ENCODE results near the gene MTX1. TPM values are rescaled to one million over a fixed set of nuclear protein-coding genes. Genes with fewer than 3 reads are reported as not detected.
A peak's percentile ranks its signal among the peaks of the same experiment; 100 is the strongest.

Gene MTX1
- total RNA-seq, 1 experiment from 2014 or later, result 69.1 TPM

- ChIA-PET RAD21 (ENCODE audit: low non-redundant PET in 1 of 2, low total read pairs in 2 of 2, uncharacterized antibody in 2 of 2, unreplicated experiment in 2 of 2) (interaction anchor here (1.2 to 2.0 kb wide), 3 partner anchors 11 to 73 kb away, joined by 3 to 9 read pairs (median 4); partner anchors contain the start of gene SCAMP3 (in 1 of the 2)), POLR2A (interaction anchor here (0.8 to 1.2 kb wide), 3 partner anchors 11 to 74 kb away, joined by 3 read pairs; partner anchors contain the start of genes CLK2 and SCAMP3), CTCF (interaction anchor here (0.6 to 4.1 kb wide), 29 partner anchors 9 to 400 kb away, joined by 3 to 44 read pairs (median 5); partner anchors contain the start of genes CLK2, FDPS, HCN3 and KRTCAP2)
- H3K27me3 ChIP-seq (ENCODE audit: insufficient read depth, low read length), result no peaks in the 10 kb centered on the region
- peak overlapping the region; percentile 23 for H3K27ac ChIP-seq (ENCODE audit: low read depth, low read length)
- DNase-seq (ENCODE audit: low read depth, low spot score) (peak; percentile 72), ATAC-seq (peak; percentile 87)
- no peaks in the 10 kb centered on the region for H3K9me3 ChIP-seq (ENCODE audit: control insufficient read depth in 1 of 2, insufficient read depth in 1 of 2, low read depth in 1 of 2, low read length in 2 of 2)
- H3K4me3 ChIP-seq (replicated peaks in 1 of 2; ENCODE audit: low read depth in 1 of 2, low read length in 2 of 2), result no peak overlapping the region
- H3K36me3 ChIP-seq (ENCODE audit: control insufficient read depth in 1 of 2, insufficient read depth in 2 of 2, low read length in 2 of 2), result peaks cover 0 to 2% of the 10 kb centered on the region in 2 experiments; a peak in 3 of 4 replicates
- TF ChIP-seq SIN3A (IDR thresholded peaks at IDR 0.05; ENCODE audit: low read depth) (no peak), CTCF (IDR thresholded peaks at IDR 0.05 in 2 of 3, conservative IDR thresholded peaks at IDR 0.05 in 1 of 3; ENCODE audit: borderline replicate concordance in 1 of 3, insufficient read depth in 1 of 3, low read depth in 2 of 3, low read length in 2 of 3) (peak; percentile 99 to 100 (median 99)), POLR2AphosphoS5 (IDR thresholded peaks at IDR 0.05; ENCODE audit: low read depth, low read length) (peak; percentile 33; the same call in 1 of the 2 replicates), YY1 (IDR thresholded peaks at IDR 0.05; ENCODE audit: extremely low read depth, insufficient replicate concordance, low read depth, low read length) (peak; percentile 72), ZBTB33 (IDR thresholded peaks at IDR 0.05; ENCODE audit: extremely low read depth, insufficient replicate concordance, low read length) (no peak), TCF7L2 (IDR thresholded peaks at IDR 0.05; ENCODE audit: borderline replicate concordance, extremely low read depth, insufficient read depth, insufficient read length) (peak; percentile 32), RAD21 (IDR thresholded peaks at IDR 0.05; ENCODE audit: low read depth) (peak; percentile 96)
- 0 out of 2 replicates have a peak overlapping the region, but pooled peaks have one; percentile 2 for H3K4me2 ChIP-seq (ENCODE audit: low read length)
- peaks cover 14 to 31% of the 10 kb centered on the region in 2 experiments; a peak in 3 of 4 replicates for H3K4me1 ChIP-seq (ENCODE audit: control insufficient read depth in 1 of 2, insufficient read depth in 2 of 2, low read length in 2 of 2)
- H2AFZ ChIP-seq (ENCODE audit: low read depth, low read length, poor library complexity, severe bottlenecking), result no peak overlapping the region
- intact Hi-C loops (cut with micrococcal nuclease), result loop anchor here (1.0 to 5.0 kb wide), 4 partner anchors 56 to 341 kb away; partner anchors contain the start of gene FDPS
- H3K79me2 ChIP-seq (ENCODE audit: insufficient read depth, low read length), result peaks cover 11% of the 10 kb centered on the region; the same call in 1 of the 2 replicates
- H3K9ac ChIP-seq (ENCODE audit: low read length), result no peak overlapping the region
- BruUV-seq (replicated peaks), result no TSS peak
- H4K20me1 ChIP-seq (ENCODE audit: insufficient read depth), result no peaks in the 10 kb centered on the region
- H3K9me2 ChIP-seq (ENCODE audit: insufficient read depth), result no peaks in the 10 kb centered on the region
These were observed 42.3 kb downstream of the MTX1 start for GRCh38 chr1:155250633-155251449.
